Urinary bladder (tissue), 4 donors: ENCODE measurements around the gene NETO2. TPM values are rescaled to one million over a fixed set of nuclear protein-coding genes. Genes with fewer than 3 reads are reported as not detected.

ENCODE experiments used
- DNase-seq: peaks from one replicate; pipeline ENCODE4 v3.0.0-alpha.2; 2015; ENCODE audit errors: extremely low spot score
- H3K27ac ChIP-seq: one replicate; pipeline ENCODE4 v1.5.1; 2013; ENCODE audit warnings: low read depth, mild to moderate bottlenecking, moderate library complexity
- H3K36me3 ChIP-seq: one replicate; pipeline ENCODE4 v1.6.1; 2013; ENCODE audit warnings: mild to moderate bottlenecking, moderate library complexity; ENCODE audit not compliant: insufficient read depth
- H3K4me1 ChIP-seq: one replicate; pipeline ENCODE4 v1.6.1; 2013; ENCODE audit warnings: mild to moderate bottlenecking, moderate library complexity; ENCODE audit not compliant: insufficient read depth
- H3K4me3 ChIP-seq: one replicate; pipeline ENCODE4 v1.5.1; 2013; ENCODE audit warnings: low read depth, low read length
- WGBS: extraction: QIAGEN DNeasy Blood & Tissue Kit; methylation state at CpG from one replicate; pipeline ENCODE4 v1.1.7; 2013; 5-methylcytosine and 5-hydroxymethylcytosine counted together
- polyA plus RNA-seq: library from polyadenylated mRNA; stranded (reverse); fragments of 200-250 nt; gene quantifications from one replicate; pipeline ENCODE4 v1.2.3, GENCODE V29; 2013
- total RNA-seq: library from RNA; depleted of rRNA; stranded (reverse); fragments of >200 nt; gene quantifications from one replicate; pipeline ENCODE4 v1.2.3, GENCODE V29; 2014
- donor health status: healthy with polysubstance abuse.
- donor health status: healthy.

Gene NETO2
- total and polyA plus RNA-seq, 2 donors = 2.2 to 17.9 TPM

DNA sequence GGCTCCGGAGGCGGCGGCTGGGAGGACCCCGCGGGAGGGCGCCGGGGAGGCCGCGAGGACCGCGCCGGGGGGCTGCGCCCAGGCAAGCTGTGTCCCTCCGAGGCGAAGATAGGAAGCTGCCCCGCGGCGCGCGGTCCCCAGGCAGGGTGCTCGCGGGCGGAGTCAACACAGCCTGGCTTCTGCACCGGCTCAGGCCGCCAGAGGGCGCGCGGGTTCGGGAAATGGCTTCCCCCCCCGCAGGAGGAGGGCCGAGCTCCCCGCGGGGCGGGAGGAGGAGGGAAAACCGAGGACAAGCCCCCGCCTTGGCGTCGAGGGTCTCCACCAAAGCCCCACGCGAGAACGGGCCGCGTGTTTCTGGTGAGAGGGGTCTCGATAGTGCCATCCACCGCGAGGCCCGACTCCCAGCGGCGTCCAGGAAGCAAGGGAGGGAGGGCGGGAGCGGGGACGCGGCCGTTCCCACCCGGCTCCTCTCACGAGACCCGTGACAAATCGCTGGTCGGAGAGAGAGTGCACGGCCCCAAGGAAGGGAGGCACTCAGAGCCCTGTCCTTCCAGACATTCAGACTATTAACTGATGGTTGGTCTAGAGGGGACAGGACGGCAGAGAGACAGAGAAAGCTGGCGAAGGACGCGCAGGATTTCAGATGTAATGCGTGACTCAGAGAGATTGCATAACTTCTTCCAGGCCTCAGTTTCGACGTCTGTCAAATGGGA lies 105.8 kb downstream of the NETO2 start:
- H3K4me3 ChIP-seq = peak overlapping the region; percentile 64
- H3K4me1 ChIP-seq = no peaks in the 10 kb centered on the region
- no peak for DNase-seq
- peak overlapping the region; percentile 19 for H3K27ac ChIP-seq
- no peaks in the 10 kb centered on the region for H3K36me3 ChIP-seq
- WGBS = 4% methylated on average over 67 of the region's 67 CpGs

DNA sequence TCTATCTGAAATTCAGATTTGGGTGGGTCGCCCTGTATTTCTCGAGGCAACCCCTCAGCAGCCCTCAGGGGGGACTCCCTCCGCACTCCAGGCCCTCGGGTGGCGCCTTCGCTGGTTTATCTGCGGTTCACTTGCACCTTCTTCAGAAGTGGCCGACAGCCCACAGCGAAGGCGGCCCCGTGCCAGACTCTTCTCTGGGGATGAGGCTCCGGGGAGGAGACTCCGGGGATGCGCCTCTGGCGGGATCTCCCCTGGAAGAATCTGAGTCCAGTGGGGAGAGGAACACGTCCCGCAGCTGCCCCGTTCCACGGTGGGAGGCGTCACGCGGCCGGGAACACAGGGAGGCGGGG lies 106.4 kb downstream of the NETO2 start:
- H3K4me3 ChIP-seq = peak overlapping the region; percentile 64
- 2% methylated on average over 24 of the region's 24 CpGs for WGBS
- DNase-seq = no peak
- no peaks in the 10 kb centered on the region for H3K36me3 ChIP-seq
- no peaks in the 10 kb centered on the region for H3K4me1 ChIP-seq
- H3K27ac ChIP-seq = peak overlapping the region; percentile 19

DNA sequence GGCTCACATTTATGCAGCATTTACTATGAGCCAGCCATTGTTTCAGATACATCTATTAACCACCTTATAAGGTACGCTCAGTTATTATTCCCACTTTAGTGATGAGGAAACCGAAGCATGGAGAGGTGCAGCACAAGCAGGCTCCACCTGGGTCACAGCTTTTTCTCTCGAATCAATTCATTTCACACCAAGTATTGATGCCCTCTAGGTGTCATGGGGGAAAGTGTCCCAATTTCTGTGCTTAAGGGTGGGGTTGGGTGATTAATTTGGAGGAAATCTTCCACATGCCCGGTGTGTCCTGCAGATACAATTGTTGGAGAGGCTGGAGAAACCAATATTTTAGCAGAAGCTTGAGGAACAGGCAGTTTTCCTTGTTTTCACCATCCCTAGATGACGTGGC lies 107.5 kb downstream of the NETO2 start:
- no peak overlapping the region for H3K4me3 ChIP-seq
- H3K27ac ChIP-seq = no peak overlapping the region
- no peaks in the 10 kb centered on the region for H3K36me3 ChIP-seq
- no peak for DNase-seq
- no peaks in the 10 kb centered on the region for H3K4me1 ChIP-seq
- 81% methylated on average over 5 of the region's 5 CpGs for WGBS

DNA sequence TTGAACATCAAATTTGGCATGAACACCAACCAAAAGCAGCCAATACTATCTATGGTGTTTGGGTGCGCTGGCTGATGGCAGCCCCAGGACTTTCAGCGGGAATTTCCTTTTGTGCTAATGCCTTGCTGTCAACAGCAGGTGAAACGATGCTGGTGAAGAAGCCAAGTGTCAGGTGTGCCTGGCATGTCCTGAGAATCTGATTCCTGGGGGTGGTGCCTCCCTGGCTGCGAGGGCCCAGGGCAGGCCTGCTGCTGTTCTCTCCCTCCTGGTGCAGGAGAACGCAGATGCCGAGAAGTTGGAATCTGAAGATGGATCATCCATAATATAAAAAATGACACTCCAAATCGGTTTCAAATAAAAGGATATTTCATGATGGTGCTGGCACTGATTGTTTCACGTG lies 108.3 kb downstream of the NETO2 start:
- DNase-seq = no peak
- H3K4me3 ChIP-seq = no peak overlapping the region
- no peaks in the 10 kb centered on the region for H3K4me1 ChIP-seq
- 85% methylated on average over 8 of the region's 8 CpGs for WGBS
- H3K27ac ChIP-seq = no peak overlapping the region
- no peaks in the 10 kb centered on the region for H3K36me3 ChIP-seq

DNA sequence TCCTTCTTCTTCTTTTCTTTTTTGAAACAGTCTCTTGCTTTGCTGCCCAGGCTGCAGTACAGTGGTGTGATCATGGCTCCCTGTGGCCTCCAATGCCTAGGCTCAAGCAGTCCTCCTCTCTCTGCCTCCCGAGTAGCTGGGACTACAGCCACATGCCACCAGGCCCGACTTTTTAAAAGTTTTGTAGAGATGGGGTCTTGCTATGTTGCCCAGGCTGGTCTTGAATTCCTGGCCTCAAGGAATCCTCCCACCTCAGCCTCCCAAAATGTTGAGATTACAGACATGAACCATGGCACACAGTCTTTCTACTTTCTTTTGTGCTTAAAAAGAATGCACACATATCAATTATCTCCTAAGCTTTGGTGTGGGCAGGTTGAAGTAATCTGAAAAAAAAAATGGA lies 109.3 kb downstream of the NETO2 start:
- Histone ChIP-seq H3K27ac (no peak overlapping the region), H3K4me3 (no peak overlapping the region), H3K4me1 (no peaks in the 10 kb centered on the region), H3K36me3 (no peaks in the 10 kb centered on the region)
- DNase-seq = no peak
- 93% methylated on average over 2 of the region's 2 CpGs for WGBS

DNA sequence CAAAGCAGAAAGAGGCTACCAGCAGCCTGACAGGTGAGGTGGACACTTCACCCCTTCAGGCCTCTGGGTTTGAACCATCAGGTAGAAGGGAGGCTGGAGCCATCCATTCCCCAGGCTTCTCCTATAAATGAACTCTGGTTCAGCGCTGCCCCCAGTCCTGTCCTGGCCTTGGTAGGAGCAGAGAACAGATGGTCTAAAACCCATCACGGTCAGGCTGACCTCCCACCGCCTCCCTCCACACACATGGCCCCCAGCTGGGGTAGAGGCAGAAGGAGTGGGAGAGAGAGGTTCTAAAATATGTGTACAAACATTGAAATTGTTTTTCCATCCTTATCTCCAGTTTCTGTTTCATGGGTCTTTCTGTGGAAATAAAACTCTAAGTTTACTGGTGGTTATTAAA lies 110.6 kb downstream of the NETO2 start:
- H3K4me1 ChIP-seq = no peaks in the 10 kb centered on the region
- H3K27ac ChIP-seq = no peak overlapping the region
- no peak for DNase-seq
- H3K4me3 ChIP-seq = no peak overlapping the region
- 78% methylated on average over 3 of the region's 3 CpGs for WGBS
- no peaks in the 10 kb centered on the region for H3K36me3 ChIP-seq

DNA sequence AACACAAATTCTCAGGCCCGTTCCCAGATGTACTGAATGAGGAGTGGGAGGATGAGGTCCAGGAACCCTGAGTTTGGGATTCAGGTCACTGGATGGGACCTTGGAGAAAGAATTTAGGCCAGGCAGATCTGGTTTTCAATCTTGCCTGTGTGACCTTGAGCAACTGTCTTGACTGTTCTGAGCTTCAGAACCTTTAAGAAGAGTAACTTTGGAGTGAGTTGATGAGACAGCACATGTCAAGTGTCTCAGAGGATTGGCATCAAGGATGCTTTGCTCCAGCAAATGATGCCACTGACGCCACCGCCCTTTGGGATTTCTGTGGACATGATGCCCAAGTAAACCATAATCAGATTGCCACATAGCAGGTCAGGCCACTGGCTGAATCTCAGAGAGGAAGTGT lies 114.0 kb downstream of the NETO2 start:
- Histone ChIP-seq H3K4me1 (no peaks in the 10 kb centered on the region), H3K27ac (no peak overlapping the region), H3K4me3 (no peak overlapping the region), H3K36me3 (no peaks in the 10 kb centered on the region)
- 88% methylated on average over 3 of the region's 3 CpGs for whole genome bisulfite sequencing
- no peak for DNase-seq

DNA sequence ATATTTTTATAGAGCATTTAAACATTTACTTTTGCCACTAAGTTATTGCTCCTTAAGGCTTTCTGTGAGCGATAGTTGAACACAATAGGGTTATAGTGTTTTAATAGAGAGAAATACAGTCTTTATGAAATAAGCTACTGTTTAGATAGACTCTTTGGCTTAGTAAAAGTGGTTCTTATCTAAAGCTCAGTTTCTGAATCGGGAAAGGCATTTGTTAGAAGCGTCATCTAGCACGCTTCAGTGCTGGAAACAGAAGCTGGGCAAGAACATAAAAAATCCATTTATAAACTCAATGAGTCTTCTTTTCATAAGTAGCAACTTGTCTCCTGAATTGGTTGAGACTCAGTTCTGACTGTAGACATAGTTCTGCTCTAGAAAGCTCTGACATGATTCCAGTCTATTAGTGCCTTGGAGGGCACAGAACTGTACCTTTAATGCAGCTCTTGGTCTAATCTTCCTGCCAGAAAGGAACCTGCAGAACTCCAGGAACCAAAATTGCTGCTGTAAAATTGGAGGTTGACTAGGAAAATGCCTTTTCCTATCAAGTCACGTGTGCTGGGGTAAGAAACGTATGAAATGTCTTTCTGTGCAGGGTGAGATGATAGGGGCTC lies 114.9 kb downstream of the NETO2 start:
- no peak for DNase-seq
- WGBS = 47% methylated on average over 6 of the region's 6 CpGs
- no peak overlapping the region for H3K4me3 ChIP-seq
- H3K36me3 ChIP-seq = no peaks in the 10 kb centered on the region
- H3K27ac ChIP-seq = no peak overlapping the region
- H3K4me1 ChIP-seq = no peaks in the 10 kb centered on the region

Other genes starting within 250 kb of the NETO2 start
- gene DNAJA2, start 170.3 kb downstream of the NETO2 start, total RNA-seq = 70.4 TPM
- gene DNAJA2, start 170.3 kb downstream of the NETO2 start, polyA plus RNA-seq = 45.5 TPM